Stimulated activated CD8-positive, alpha-beta memory T cell treated with anti-CD3 and anti-CD28 coated beads, Interleukin-2, amount 100 ng/mL, for 1 hour (primary cell): ENCODE measurements around the gene SIK3.

Experiments used
- DNase-seq, 2 donors: peaks; one replicate each; pipeline ENCODE4 v3.0.0-alpha.2; 2020; ENCODE audit warnings: low read depth in 2 of 2

Gene SIK3

DNA sequence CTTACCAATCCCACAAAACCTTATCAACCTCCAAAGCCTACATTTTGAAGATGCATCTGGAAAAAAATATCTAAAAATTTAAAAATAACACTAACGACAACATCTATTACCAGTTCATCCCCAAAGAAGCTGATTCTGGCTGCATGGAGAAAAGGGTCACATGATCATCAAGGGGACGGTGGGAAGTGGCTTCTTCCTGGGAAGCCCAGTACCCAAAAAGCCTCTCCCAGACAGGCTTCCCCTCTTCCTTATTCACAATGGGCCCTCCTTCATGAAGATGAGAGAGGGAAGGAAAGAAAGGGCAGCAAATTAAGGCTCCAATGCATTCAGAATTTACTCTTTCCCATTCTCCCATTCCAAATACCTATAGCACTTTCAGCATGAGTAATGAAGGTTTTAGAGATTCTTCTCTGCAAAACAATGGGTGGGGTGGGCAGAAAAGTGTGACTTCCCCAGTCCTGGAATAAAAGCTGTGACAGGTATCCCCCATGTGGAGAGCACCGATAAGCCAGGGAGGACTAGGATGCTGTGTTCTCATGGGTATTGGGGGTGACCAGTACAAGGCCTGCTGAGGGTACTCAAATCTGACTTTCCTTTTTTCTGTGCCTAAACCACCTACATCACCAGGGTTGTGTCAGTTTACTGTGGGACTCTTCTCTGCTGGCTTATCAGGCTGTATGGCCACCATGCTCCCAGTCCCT is 88.2 kb downstream of the SIK3 start:
- no peak for DNase-seq

DNA sequence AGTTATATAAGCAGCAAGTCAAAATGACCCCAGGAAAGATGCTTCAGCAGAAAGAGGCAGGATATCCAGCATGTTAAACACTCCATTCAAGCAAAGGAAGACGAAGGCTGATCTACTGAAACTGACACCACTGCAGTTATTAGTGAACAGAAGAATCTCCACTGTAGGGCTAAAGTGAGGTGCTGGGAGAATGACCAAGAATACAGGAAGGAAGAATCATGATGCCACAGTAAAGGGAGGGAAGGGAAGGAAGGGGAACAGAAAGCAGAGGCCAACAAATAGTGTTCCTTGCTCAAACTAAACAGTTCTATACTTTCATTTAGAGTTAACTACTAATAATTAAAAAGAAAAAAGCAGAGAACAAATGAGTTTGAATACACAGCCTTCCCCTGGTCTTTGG is 92.5 kb downstream of the SIK3 start:
- no peak for DNase-seq

DNA sequence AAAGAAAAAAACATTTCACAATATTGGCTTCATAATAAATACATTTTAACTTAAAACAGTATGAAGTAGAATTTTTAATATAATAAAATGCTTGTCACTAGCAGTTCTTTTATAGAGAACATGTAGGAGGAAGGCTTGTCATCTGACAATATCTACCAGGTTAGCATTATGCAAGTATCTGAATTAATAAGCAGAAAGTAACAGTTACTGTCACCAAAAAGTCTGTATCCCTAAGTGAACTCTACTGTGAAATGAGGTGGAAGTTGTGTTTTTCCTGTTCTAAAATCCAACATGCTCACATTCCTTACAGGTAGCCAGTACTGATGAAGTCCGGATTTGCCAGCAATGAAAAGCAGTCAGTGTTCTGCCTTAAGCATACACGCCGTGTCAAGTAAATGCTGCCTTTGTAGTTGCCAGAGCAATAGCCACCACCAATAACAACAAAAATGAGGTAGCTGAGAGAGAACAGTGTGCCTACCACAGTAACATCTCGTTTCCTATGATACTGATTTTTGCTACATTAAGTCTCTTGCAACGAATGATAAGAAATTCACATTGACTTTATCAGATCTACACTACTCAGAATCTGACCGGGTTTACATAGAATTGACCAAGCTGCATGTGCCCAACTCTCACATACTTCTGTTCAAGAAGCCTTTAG is 95.5 kb downstream of the SIK3 start:
- DNase-seq, result no peak

DNA sequence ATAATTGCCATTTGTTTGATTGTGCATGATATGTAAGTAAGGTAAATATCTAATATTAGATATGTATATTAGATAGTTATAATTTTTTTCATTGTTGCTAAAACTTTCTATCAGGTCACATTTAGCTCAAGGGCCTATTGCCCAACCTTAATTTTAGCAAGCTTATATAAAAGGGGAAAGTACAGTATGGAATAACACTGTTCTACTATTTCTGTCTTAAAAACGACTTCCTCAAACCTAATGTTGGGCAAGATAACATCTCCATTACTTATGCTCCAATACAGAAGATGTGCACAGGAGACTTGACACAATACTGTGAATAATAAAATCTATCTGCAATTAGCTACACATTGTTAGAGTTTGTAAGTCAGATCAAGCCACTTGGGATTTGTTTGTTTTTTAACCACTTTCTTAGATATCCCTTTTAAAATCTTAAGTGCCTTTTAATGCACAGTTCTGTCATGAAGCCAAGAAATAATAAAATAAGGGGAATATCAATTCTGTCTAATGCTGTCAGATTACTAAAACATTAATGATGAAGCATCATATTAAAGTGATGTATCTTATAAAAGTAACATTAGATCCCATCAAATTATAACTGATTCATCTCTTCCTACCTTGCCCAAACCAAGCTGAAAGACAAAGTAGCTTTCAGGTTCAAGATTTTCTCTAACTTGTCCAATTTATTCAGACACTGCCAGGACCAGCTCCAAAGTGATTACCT is 98.1 kb downstream of the SIK3 start:
- DNase-seq, result no peak

DNA sequence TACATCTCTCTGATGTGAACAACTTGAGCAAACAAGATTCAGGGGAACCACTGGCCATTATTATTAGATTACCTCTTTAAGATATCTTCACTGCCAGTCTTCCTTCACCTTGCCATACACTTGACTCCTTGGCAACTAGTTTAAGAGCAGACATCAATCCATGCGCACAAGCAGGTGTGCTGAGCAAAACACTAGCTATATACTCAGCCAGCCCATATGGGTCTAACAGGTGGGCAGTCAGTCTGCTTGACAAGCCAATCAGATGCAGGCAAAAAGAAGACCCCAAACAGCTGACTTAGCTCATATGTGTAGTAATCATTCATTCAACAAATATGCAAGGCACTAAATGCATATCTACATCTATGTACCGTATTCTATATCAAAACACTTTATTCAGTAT is 101.2 kb downstream of the SIK3 start:
- no peak for DNase-seq

DNA sequence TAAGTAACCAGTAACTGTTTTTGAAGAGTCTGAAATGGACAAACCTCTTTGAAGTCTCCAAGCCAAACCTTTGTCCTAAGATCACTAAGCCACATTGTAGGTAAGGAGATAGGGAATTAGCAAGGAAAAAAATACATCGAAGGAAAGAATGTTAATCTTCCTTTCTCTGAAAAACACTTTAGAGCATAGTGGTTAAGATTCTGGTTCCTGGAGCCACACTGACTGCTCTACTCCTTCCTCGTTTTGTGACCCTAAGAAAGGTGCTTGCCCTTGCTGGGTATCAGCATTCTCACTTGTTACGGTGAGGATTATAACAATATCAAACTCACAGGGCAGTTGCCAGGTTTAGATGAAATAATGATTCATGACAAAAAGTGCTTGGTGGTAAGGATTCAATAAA is 104.0 kb downstream of the SIK3 start:
- DNase-seq, result no peak

DNA sequence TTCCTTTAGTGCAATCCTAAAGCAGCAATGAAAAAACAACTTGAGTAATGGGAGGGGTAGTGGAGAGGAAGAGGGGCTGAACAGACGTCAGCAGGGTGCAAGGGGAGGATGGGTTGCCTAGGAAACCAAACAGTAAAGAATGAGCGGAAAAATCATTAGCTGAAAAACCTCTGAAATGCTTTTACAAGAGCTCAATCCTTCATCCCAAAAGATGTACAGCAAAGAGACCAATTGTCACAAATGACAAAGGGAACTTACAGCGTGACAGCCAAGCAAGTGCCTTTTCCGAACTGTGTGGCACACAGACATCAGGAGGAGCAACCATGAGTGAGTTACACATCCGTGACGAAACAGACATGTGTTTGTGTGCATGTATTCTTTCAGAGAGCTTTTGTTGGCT is 104.6 kb downstream of the SIK3 start:
- no peak for DNase-seq

DNA sequence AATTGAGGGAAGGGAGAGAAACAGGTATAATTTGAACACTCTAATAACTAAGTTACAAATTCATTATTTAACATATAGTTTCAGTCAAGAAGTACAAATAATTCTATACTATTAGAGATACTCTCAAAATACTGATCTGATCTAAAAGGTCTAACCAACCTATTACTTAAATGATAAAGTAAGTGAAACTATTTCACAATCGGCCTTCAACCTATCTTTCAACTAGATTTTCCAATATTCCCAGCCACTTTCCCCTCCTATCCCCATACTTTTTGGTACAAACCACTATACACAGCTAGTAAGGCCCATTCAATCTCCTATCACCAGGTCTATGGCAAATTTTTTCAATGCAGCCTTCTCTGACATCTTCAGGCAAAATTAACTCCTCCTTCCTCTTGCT is 106.7 kb downstream of the SIK3 start:
- no peak for DNase-seq

DNA sequence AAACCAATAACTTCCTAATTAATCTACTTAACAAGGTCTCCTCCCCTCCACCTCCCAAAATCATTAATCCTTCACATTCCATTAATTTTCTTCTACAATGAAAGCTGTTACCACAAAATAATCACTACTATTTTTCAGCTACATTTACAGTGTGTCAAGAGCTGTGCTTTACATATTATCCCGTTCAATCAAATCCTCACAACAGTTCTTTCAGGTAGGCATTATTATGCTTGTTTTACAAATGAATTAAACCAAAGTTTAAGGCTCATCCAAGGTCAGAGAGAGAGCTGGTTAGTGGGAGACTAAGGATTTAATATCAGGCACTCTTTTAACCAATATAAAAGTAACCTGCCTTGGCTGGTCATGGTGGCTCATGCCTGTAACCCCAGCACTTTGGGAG is 107.4 kb downstream of the SIK3 start:
- DNase-seq, result no peak

DNA sequence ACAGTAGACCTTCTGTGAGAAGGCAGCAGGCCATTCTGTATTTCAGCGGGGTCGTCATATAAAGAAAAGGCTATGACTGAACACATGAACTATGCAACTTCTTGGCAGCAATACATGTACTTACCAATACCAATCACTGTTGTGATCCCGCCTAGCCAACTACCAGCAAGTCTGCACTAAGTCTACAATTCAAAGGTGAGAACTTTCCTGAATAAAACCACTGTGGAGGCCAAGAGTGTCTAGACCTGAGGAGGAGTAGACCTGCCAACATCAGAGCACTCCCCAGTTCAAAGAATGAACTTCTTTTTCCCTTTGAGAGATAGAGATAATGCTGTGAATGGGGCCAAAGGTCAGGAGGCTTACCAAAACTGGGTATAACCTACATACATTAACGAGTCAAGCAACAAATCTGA is 108.2 kb downstream of the SIK3 start:
- no peak for DNase-seq

DNA sequence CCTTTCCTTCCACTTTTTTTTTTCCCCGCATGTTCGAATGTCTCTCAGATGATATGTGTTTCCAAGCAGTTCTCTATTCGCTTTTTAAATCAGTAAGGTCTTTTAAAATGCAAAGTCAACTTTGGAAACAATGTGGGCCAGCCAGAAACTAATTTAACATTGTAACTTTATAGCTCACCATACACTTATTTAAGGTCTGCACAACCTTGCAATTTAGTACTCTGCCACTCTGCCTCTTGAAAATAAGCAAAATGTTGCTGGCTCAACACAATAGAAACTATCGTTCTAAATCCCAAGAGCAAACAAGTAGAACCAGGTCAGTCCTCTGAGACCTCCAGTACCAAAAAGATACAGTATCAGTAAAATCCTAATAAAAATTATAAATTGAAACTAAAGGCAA is 109.0 kb downstream of the SIK3 start:
- no peak for DNase-seq

DNA sequence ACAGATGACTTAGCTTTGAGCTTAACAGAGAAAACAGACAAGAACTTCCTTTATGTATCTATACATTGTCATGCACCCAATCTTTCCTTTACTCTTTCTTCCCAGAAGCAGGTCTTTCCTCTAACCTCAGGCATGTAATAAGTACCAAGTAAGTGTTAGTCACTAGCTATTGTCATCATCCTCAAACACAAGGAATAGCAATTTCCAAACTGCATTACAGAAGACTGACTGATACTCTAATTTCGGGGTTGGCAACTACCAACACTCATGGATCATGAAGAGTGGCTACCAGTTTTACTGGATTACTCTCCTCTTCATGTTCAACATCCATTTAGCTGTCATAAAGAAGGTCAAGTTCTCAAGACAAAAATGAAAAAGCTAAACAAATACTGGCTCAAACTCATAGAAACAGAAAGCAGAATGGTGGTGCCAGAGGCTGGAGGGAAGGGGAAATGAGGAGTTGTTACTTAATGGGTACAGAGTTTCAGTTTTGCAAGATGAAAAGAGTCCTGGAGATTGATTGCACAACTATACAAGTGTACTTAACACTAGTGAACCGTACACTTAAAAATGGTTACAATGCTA is 111.6 kb downstream of the SIK3 start:
- DNase-seq, result no peak

DNA sequence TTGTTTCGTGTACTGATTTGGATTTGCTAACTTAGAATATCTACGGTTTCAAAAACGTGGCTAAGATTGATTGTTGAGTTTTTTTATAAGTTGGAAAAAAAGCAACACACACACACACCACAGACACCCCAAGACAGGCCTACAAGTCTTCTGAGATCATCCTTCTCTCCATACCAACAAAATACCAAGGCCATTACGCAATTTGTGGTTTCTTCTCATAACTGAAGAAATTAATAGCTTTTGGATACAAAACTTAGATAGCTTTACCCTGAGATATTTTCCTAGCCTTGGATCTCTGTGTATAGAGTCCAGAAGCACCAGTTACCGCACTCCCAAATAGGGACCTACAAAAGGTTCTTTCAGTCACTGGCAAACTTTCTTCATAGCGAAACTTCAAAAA is 113.6 kb downstream of the SIK3 start:
- no peak for DNase-seq

DNA sequence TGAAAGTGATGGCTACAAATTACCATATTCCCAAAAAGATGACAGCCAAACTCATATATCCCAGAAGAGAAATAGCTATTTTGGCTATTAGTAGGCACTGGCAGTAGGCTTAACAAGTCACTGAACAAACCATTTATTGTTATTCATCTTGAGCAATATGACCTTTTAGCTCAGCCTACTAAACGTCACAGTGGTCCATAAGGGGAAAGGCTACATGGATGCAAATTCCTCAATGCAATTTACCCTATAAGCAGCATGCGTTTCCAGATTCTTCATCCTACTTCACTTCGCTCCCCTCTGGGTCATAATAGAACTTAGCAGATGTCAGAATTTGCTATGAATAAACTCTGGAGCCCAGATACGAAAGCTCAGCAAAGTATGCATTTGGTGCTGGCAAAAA is 114.0 kb downstream of the SIK3 start:
- no peak for DNase-seq

DNA sequence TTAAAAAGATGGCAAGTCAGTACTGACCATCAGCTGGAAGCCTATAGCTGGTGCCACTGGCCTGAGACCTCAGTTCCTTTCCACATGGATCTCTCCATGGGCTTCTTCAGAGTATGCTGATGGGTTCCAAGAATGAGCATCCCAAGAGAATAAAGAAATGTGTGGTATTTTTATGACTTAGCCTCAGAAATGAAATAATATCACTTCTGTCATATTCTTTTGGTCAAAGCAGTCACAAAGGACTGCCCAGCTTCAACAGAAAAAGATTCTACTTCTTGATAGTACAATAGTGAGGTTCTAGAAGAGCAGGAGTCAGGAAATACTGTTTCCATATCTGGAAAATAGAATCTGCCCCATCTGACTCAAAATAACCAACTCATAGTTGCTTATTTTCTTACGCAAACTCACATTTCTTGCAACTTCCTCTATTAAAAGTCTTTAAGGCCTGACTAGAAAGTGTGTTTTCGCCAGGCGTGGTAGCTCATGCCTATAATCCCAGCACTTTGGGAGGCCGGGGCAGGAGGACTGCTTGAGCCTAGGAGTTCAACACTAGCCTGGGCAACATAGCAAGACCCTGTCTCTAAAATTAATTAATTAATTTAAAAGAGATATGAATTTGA is 116.9 kb downstream of the SIK3 start:
- DNase-seq, result no peak

DNA sequence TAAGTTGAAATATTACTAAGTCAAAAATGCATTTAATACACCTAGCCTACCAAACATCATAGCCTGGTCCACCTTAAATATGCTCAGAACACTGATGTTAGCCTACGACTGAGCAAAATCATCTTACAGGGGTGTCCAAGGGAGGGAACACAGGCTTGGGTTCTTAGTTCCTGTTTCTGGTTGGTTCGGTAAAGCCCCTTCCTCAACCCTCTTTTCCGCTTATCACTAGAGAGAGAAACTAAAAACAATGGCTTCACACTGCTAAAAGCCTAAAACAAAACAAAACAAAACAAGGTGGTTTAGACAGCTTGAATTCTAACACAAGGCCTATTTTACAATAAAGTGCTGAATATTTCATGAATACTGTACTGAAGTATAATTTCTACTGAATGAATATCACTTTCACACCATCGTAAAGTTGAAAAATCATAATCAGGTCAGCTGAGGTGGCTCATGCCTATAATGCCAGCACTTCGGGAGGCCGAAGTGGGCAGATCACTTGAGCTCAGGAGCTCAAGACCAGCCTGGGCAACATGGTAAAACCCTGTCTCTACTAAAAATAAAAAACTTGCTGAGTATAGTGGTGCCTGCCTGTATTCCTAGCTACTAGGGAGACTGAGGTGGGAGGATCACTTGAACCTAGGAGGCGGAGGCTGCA is 118.0 kb downstream of the SIK3 start:
- DNase-seq, result no peak

DNA sequence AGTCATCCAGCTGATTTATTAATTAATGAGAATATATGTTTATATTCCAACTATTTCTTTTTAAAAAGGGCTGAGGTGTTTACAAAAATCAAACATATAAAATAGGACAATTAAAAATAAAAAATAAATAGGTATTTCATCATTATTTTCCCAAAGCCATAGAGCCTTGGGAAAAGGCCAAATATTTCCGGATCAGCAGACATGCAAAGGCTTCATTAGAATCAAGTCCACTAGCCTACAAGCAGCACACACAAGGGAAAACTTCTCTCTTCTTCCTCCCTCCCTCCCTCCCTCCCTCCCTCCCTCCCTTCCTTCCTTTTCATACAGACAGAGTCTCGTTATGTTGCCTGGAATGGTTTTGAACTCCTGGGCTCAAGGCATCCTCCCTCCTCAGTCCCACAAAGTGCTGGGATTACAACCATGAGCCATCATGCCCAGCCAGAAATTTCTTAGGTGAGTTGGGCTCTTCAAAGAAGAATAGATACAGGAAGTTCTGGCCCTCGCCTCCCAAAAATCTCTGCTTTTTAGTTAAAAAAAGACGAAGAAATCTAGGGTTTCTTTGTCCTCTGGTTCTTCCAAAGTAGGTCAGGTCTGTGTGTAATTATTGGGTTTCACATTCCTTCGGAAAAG is 121.2 kb downstream of the SIK3 start:
- no peak for DNase-seq

DNA sequence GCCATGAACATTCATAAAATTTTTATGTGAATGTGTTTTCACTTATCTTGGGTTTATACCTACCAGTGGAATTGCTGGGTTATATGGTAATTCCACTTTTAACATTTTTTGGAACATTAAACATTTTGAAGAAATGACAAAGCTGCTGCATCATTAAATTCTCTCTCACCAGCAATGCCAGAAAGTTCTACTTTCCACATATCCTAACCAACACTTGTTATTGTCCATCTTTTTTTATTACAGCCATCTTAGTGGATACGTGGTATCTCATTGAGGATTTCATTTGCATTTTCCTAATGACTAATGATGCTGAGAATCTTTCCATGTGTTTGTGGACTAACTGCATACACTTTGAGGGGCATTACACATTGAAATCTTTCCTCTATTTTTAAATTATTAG is 122.6 kb downstream of the SIK3 start:
- no peak for DNase-seq

DNA sequence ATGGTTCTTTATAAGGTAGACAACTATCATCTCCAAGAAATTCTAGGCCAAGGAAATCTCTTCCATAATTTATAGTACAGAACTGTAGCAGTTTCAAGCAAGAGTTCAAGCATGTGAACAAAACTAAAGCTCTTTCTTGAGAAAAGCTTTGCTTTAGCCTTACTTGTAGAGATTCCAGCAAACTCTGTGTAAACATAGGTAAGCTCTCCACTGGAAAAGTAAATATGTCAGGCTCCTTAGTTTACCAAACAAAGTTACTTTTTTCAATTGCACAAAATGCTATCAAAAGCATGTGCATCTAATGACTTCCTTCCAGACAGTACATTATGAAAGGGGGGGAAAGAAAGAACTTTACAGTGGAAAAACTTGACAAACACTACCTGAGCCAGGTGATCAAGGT is 125.0 kb downstream of the SIK3 start:
- no peak for DNase-seq

DNA sequence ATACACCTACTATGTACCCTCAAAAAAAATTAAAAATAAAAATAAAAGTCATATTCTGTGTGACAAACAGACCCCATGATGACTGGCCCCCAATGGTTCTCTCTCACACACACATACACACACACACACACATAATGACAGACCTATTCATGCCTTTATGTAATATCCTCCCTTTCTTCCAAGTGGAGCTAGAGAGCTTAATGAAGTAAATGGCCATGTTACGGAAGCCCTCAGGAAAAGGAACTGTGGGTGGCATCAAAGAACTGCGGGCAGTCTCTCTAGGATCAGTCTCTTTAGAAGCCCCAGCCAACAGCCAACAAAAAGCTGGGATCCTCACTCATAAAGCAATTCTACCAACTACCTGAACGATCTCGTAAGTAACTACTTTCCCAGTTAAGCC is 125.5 kb downstream of the SIK3 start:
- no peak for DNase-seq
